Endodermal cell (in vitro differentiated cells): ENCODE measurements around the gene LSP1. TPM values are rescaled to one million over a fixed set of nuclear protein-coding genes. Genes with fewer than 3 reads are reported as not detected.
"Not testable (repeated sequence)": the region's sequence is repeated elsewhere in the genome, so short reads cannot be mapped to it uniquely, and the experiment has no call there.

Experiments
- DNase-seq: peaks from one replicate; pipeline ENCODE4 v3.0.0-alpha.2; 2017
- H3K27ac ChIP-seq: 2 replicates; pipeline ENCODE4 v1.5.1; 2013; ENCODE audit warnings: mild to moderate bottlenecking, low read depth, low read length, moderate library complexity
- H3K27me3 ChIP-seq: 2 replicates; pipeline ENCODE4 v1.6.1; 2013; ENCODE audit warnings: mild to moderate bottlenecking, low read length, moderate library complexity; ENCODE audit not compliant: insufficient read depth, control insufficient read depth, poor library complexity, severe bottlenecking
- H3K36me3 ChIP-seq: 2 replicates; pipeline ENCODE4 v1.7.0; 2013; ENCODE audit warnings: mild to moderate bottlenecking, low read length, moderate library complexity; ENCODE audit not compliant: control insufficient read depth, insufficient read depth
- H3K4me1 ChIP-seq: one replicate; pipeline ENCODE4 v1.7.0; 2013; ENCODE audit warnings: low read length; ENCODE audit not compliant: control insufficient read depth, insufficient read depth
- H3K4me3 ChIP-seq: 2 replicates; pipeline ENCODE4 v1.5.1; 2013; ENCODE audit warnings: mild to moderate bottlenecking, low read length, moderate library complexity
- H3K9ac ChIP-seq: 2 replicates; pipeline ENCODE4 v1.6.1; 2013; ENCODE audit warnings: mild to moderate bottlenecking, low read length, moderate library complexity; ENCODE audit not compliant: poor library complexity, severe bottlenecking; ENCODE audit errors: extremely low read depth
- H3K9me3 ChIP-seq: 2 replicates; pipeline ENCODE4 v1.6.1; 2013; ENCODE audit warnings: mild to moderate bottlenecking, low read length, moderate library complexity; ENCODE audit not compliant: control insufficient read depth
- H3K27ac Mint-ChIP-seq: 2 replicates; pipeline ENCODE4 v1.8.0; 2020; ENCODE audit warnings: mixed read lengths
- H3K27me3 Mint-ChIP-seq: 2 replicates; pipeline ENCODE4 v1.8.0; 2021; ENCODE audit warnings: mild to moderate bottlenecking, mixed read lengths; ENCODE audit not compliant: insufficient read depth
- H3K36me3 Mint-ChIP-seq: 2 replicates; pipeline ENCODE4 v1.8.0; 2020; ENCODE audit warnings: low read depth, mixed read lengths
- H3K4me1 Mint-ChIP-seq: 2 replicates; pipeline ENCODE4 v1.8.0; 2020; ENCODE audit warnings: mixed read lengths
- H3K4me3 Mint-ChIP-seq: 2 replicates; pipeline ENCODE4 v1.8.0; 2020; ENCODE audit warnings: mild to moderate bottlenecking, moderate library complexity, mixed read lengths
- H3K9me3 Mint-ChIP-seq: 2 replicates; pipeline ENCODE4 v1.8.0; 2020; ENCODE audit warnings: mild to moderate bottlenecking, mixed read lengths
- WGBS, 2 experiments: methylation state at CpG; one replicate each; pipeline versions ENCODE4 v1.1.5 to v1.1.7; 2013; ENCODE audit warnings: missing lambda C conversion rate in 2 of 2, mixed read lengths in 1 of 2; ENCODE audit not compliant: insufficient coverage in 1 of 2, insufficient read length in 1 of 2; 5-methylcytosine and 5-hydroxymethylcytosine counted together
- total RNA-seq, 2 donors: library from RNA; stranded (reverse); fragmentation: NEBNext Ultra II Directional in 1 of 2; extraction: Animal tissue kit (Norgen Biotek cat#: 25700) in 1 of 2; gene quantifications; 2 replicates in 1 of 2; 3 replicates in 1 of 2; pipeline ENCODE4 v1.2.1, GENCODE V29; 2021
- TF ChIP-seq, protein P1 (sequence below): fragments of 200-600 bp; sonication (generic); conservative IDR thresholded peaks from 2 replicates; pipeline ENCODE4 v1.5.0; 2021; ENCODE audit warnings: antibody characterized with exemption, mild to moderate bottlenecking

LSP1 gene
- total RNA-seq, 2 donors from 2014 or later, result not detected

DNA sequence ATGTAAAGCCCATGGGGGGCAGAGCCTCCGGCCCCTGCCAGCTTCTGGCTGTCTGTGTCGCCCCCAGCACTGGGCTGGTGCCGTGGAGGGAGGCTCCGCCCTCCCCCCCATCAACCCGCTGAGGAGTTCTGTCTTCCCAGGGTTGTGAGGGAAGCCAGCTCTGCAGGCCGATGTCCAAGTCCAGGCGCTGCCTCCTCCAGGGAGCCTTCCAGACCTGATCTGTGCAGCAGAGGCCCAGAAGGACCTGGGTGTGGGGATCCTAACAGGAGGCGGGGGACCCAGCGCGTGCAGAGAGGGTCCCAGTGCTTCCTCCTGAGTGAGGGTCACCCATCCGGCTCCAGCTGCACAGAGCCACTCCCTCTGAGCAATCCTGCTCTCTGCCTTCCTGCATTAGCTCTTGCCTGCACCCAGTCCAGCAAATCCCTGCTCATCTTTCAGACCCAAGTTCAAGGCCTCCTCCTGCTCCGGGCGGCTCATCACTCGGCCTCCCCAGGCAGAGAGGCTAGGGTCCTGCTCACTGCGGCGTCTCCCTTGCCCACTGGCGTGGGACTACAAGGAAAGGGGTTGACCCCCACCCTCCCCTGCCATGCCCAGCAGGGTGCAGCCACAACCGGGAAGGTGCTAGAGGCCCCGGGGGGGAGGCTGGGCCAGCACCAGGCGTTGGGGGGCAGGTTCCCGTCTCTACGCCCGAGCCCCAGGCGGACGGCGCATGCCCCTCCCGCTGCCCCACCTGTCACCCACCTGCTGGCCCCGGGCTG lies 22.4 kb downstream of the LSP1 start:
- Mint-ChIP-seq H3K27ac (no peak overlapping the region), H3K4me3 (no peak overlapping the region), H3K27me3 (peaks cover 5% of the 10 kb centered on the region), H3K36me3 (no peaks in the 10 kb centered on the region), H3K4me1 (no peaks in the 10 kb centered on the region), H3K9me3 (no peaks in the 10 kb centered on the region)
- Histone ChIP-seq H3K9me3 (no peaks in the 10 kb centered on the region), H3K27me3 (no peaks in the 10 kb centered on the region), H3K27ac (no peak overlapping the region), H3K4me1 (no peaks in the 10 kb centered on the region), H3K4me3 (no peak overlapping the region), H3K9ac (no peak overlapping the region), H3K36me3 (no peaks in the 10 kb centered on the region)
- 90 to 92% methylated on average over 9 to 27 of the region's 28 CpGs for WGBS, 2 experiments
- TF ChIP-seq, protein P1, sequence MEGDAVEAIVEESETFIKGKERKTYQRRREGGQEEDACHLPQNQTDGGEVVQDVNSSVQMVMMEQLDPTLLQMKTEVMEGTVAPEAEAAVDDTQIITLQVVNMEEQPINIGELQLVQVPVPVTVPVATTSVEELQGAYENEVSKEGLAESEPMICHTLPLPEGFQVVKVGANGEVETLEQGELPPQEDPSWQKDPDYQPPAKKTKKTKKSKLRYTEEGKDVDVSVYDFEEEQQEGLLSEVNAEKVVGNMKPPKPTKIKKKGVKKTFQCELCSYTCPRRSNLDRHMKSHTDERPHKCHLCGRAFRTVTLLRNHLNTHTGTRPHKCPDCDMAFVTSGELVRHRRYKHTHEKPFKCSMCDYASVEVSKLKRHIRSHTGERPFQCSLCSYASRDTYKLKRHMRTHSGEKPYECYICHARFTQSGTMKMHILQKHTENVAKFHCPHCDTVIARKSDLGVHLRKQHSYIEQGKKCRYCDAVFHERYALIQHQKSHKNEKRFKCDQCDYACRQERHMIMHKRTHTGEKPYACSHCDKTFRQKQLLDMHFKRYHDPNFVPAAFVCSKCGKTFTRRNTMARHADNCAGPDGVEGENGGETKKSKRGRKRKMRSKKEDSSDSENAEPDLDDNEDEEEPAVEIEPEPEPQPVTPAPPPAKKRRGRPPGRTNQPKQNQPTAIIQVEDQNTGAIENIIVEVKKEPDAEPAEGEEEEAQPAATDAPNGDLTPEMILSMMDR, result no peak
- no peak for DNase-seq

- H3K9ac ChIP-seq, H3K27me3 ChIP-seq: not testable (repeated sequence)
- WGBS, 2 experiments, result 87 to 93% methylated on average over 10 to 13 of the region's 13 CpGs
Observed at GRCh38 chr11:1875851-1876301, 23.0 kb downstream of the LSP1 start.

GRCh38 chr11:1876361-1877063 lies 23.6 kb downstream of the LSP1 start:
- Mint-ChIP-seq H3K4me3 (no peak overlapping the region), H3K27me3 (no peaks in the 10 kb centered on the region), H3K4me1 (no peaks in the 10 kb centered on the region), H3K36me3 (no peaks in the 10 kb centered on the region), H3K27ac (no peak overlapping the region), H3K9me3 (no peaks in the 10 kb centered on the region)
- Histone ChIP-seq H3K4me1 (no peaks in the 10 kb centered on the region), H3K4me3 (no peak overlapping the region), H3K36me3 (no peaks in the 10 kb centered on the region), H3K27me3 (no peaks in the 10 kb centered on the region), H3K9me3 (no peaks in the 10 kb centered on the region), H3K27ac (no peak overlapping the region), H3K9ac (no peak overlapping the region)
- WGBS, 2 experiments, result 59 to 62% methylated on average over 6 to 26 of the region's 26 CpGs
- TF ChIP-seq, protein P1, result peak; percentile 77
- DNase-seq, result peak; percentile 83

More at GRCh38 chr11:1875851-1876301, 23.0 kb downstream of the LSP1 start:
- H3K9me3 ChIP-seq, H3K4me1 ChIP-seq, H3K36me3 Mint-ChIP-seq, H3K4me1 Mint-ChIP-seq, DNase-seq, H3K27ac Mint-ChIP-seq, H3K36me3 ChIP-seq, H3K4me3 Mint-ChIP-seq, H3K27ac ChIP-seq, H3K9me3 Mint-ChIP-seq, H3K27me3 Mint-ChIP-seq, H3K4me3 ChIP-seq: not testable (repeated sequence)
